ENCODE measurements around the gene RBMS3. TPM values are rescaled to one million over a fixed set of nuclear protein-coding genes. Genes with fewer than 3 reads are reported as not detected.
"Not testable (repeated sequence)": the region's sequence is repeated elsewhere in the genome, so short reads cannot be mapped to it uniquely, and the experiment has no call there.

Gene RBMS3
- total RNA-seq, 3 donors from 2014 or later: 4.6 to 53.6 (median 11.7) TPM

DNA sequence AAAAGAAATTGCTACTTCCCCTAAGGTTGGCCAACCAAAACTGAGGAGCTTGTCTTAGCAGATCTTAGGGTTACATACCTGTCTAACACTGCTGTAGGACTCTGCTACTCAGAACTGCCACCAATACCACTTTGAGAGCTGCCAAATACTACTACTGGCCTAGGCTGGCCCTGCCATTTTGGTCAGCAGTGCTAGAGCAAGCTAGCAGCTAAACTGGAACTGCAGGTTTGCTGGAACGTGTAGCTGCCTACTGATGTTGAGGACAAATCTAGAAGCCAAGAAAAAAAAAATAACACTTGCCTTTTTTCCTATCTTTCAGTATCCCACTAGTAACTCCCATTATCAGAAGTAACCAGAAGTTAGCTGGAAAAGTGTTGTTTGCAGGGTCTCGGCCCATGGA lies 387.4 kb downstream of the RBMS3 start:
- H3K9me3 ChIP-seq: no peaks in the 10 kb centered on the region
- no peaks in the 10 kb centered on the region for H3K36me3 ChIP-seq (ENCODE audit: low read depth)
- no peak for DNase-seq
- no peak overlapping the region for H3K4me3 ChIP-seq
- intact Hi-C loops (cut with DNase I, micrococcal nuclease): no loop called here
- H3K4me1 ChIP-seq (ENCODE audit: low read depth): no peaks in the 10 kb centered on the region
- ATAC-seq: no peak
- TF ChIP-seq, protein P1, sequence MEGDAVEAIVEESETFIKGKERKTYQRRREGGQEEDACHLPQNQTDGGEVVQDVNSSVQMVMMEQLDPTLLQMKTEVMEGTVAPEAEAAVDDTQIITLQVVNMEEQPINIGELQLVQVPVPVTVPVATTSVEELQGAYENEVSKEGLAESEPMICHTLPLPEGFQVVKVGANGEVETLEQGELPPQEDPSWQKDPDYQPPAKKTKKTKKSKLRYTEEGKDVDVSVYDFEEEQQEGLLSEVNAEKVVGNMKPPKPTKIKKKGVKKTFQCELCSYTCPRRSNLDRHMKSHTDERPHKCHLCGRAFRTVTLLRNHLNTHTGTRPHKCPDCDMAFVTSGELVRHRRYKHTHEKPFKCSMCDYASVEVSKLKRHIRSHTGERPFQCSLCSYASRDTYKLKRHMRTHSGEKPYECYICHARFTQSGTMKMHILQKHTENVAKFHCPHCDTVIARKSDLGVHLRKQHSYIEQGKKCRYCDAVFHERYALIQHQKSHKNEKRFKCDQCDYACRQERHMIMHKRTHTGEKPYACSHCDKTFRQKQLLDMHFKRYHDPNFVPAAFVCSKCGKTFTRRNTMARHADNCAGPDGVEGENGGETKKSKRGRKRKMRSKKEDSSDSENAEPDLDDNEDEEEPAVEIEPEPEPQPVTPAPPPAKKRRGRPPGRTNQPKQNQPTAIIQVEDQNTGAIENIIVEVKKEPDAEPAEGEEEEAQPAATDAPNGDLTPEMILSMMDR (IDR thresholded peaks at IDR 0.05): no peak

DNA sequence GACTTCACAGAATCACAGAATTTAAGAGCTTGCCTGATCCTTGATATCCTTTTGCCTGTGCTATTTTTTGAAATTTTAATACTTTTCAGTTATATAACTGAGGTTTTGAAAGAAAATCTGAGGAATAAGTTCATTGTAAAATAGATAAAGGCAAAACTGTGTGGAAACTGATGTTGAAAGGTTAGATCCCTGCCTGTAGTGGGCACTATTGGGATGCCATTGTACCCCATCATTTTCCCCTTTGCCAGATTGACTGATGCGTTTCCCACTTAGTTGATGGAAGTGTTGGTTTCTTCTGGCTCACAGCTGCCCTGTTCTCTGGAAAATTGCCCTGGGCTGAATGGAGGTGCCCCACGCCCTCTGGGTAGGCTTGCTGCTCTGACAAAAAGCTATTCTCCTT lies 387.9 kb downstream of the RBMS3 start:
- Histone ChIP-seq H3K36me3 (ENCODE audit: low read depth) (no peaks in the 10 kb centered on the region), H3K4me1 (ENCODE audit: low read depth) (no peaks in the 10 kb centered on the region), H3K4me3 (no peak overlapping the region), H3K9me3 (no peaks in the 10 kb centered on the region)
- DNase-seq (no peak), ATAC-seq (no peak)
- intact Hi-C loops (cut with DNase I, micrococcal nuclease): no loop called here
- TF ChIP-seq, protein P1 (IDR thresholded peaks at IDR 0.05): no peak

DNA sequence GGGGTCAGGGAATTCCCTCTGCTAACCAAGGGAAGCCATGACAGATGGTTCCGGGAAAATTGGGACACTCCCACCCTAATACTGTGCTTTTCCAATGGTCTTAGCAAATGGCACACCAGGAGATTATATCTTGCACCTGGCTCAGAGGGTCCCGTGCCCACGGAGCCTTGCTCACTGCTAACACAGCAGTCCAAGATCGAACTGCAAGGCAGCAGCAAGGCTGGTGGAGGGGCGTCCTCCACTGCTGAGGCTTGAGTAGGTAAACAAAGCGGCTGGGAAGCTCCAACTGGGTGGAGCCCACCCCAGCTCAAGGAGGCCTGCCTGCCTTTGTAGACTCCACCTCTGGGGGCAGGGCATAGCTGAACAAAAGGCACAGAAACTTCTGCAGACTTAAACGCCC lies 389.6 kb downstream of the RBMS3 start:
- DNase-seq; ATAC-seq; H3K4me1 ChIP-seq (ENCODE audit: low read depth); H3K4me3 ChIP-seq; intact Hi-C loops (cut with DNase I, micrococcal nuclease); H3K9me3 ChIP-seq; H3K36me3 ChIP-seq (ENCODE audit: low read depth): not testable (repeated sequence)

DNA sequence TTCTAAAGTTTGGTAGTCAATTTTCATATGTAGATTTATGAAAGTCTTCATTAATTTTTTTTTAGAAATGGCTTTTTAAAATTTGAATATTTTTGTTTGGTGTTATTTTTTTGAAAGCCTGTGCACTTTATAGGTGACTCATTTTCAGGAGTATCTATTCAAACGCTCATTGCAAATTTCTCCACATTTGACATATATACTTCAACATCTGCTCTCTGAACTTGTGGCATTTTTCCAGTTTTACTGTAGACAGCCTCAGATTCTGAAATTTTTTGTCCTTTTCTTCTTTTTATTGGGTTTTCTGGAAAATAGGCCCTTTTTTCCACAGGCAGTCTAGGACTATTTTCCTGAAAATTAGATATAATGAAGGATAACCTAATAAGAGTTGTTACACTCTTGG lies 396.6 kb downstream of the RBMS3 start:
- no peaks in the 10 kb centered on the region for H3K4me1 ChIP-seq (ENCODE audit: low read depth)
- DNase-seq (no peak), ATAC-seq (no peak)
- TF ChIP-seq, protein P1 (IDR thresholded peaks at IDR 0.05): no peak
- intact Hi-C loops (cut with DNase I, micrococcal nuclease): no loop called here
- H3K36me3 ChIP-seq (ENCODE audit: low read depth): no peaks in the 10 kb centered on the region
- H3K9me3 ChIP-seq: no peaks in the 10 kb centered on the region
- no peak overlapping the region for H3K4me3 ChIP-seq

DNA sequence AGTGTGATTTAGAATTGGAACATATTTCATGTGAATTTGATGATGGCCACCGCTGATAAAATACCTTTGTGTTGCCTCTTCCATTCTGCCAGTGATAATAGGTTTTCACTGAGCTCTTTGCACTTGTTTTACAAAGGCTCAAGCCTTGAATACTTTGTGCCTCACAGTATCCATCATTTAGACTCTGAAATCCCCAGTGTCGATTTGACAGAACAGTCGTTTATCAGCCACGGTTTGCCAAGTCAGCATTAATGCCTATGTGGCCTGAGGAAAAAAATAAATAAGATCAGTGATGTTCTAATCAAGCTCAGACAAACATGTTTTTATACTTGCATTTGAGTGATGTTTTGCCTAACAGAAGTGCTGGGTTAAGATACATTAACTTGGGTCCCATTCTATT lies 399.1 kb downstream of the RBMS3 start:
- no peak overlapping the region for H3K4me3 ChIP-seq
- DNase-seq: no peak
- intact Hi-C loops (cut with DNase I, micrococcal nuclease): no loop called here
- no peaks in the 10 kb centered on the region for H3K4me1 ChIP-seq (ENCODE audit: low read depth)
- no peaks in the 10 kb centered on the region for H3K36me3 ChIP-seq (ENCODE audit: low read depth)
- H3K9me3 ChIP-seq: no peaks in the 10 kb centered on the region
- ATAC-seq: no peak
- TF ChIP-seq, protein P1 (IDR thresholded peaks at IDR 0.05): no peak

DNA sequence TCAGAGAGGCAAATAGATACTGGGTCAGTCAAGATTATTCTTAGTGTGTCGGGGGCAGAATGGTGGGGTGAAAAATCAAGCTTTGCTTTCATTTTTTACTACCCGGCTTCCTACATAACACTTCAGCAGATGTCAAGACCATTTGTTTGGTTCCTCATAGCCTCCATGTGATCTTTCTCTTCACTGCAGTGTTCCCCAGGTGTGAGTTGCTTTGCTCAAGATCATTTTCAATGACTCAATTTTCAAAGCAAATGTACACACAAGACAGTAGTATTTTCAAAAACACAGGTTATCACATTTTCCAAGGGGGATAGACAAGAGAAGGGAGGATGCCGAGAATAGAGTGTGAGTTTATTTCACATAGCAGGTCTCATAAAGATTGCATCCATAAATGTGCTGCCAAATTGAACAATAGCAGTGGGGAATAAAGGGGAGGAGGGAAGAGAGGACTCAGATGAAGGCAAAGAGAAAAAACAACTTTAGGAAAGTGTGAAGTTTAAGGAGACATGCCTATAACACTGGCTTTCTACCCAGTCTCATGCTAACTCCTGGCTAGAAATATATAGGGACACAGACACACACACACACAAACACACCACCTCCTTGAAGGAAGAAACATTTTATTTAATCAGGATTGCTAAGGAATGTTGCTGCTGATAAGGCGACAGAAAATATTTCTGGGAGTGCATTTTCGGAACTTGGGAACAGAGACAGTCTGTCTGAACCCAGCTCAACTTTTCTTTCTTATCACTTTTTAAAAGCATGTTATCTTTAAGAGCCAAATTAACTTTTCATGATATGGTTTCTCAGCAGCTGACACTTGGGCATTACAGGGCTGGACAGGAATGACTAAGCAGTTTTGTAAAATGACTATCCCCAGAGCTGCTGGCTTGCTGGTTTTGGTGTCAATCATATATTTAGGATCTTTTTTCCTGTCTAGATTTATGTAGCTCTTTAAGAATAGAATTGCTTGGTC lies 402.4 kb downstream of the RBMS3 start:
- DNase-seq: no peak
- Histone ChIP-seq H3K36me3 (ENCODE audit: low read depth) (no peaks in the 10 kb centered on the region), H3K9me3 (no peaks in the 10 kb centered on the region), H3K4me1 (ENCODE audit: low read depth) (no peaks in the 10 kb centered on the region), H3K4me3 (no peak overlapping the region)
- TF ChIP-seq, protein P1 (IDR thresholded peaks at IDR 0.05): no peak
- intact Hi-C loops (cut with DNase I, micrococcal nuclease): no loop called here
- ATAC-seq: peak; percentile 60
